Gastroesophageal sphincter (tissue), 3 donors: ENCODE data around the gene SEMA3D.

ENCODE experiments used
- CTCF ChIP-seq, 4 experiments: fragments of 200-600 bp in 2 of 4; fragments of 450-650 bp in 2 of 4; sonication (generic) in 1 of 4; IDR thresholded peaks; one replicate each; pipeline ENCODE4 v1.5.1; 2017 to 2019; ENCODE audit warnings: antibody characterized with exemption in 4 of 4, mild to moderate bottlenecking in 2 of 4, moderate library complexity in 2 of 4
- EP300 ChIP-seq: sonication (generic); formaldehyde crosslinking; IDR thresholded peaks from one replicate; pipeline ENCODE4 v1.6.1; 2017; ENCODE audit warnings: antibody characterized with exemption, mild to moderate bottlenecking
- POLR2A ChIP-seq, 2 donors: fragments of 450-650 bp; IDR thresholded peaks; one replicate each; pipeline ENCODE4 v1.6.1; 2017; ENCODE audit warnings: antibody characterized with exemption in 2 of 2, mild to moderate bottlenecking in 2 of 2, moderate library complexity in 1 of 2
- POLR2AphosphoS5 ChIP-seq: sonication (generic); formaldehyde crosslinking; IDR thresholded peaks from one replicate; pipeline ENCODE4 v1.6.1; 2017; ENCODE audit warnings: antibody characterized with exemption

- no peak for TF ChIP-seq POLR2AphosphoS5
- TF ChIP-seq CTCF (IDR thresholded peaks at IDR 0.05) = no peak
- no peak for TF ChIP-seq POLR2A (IDR thresholded peaks at IDR 0.05)
- no peak for TF ChIP-seq EP300
Measured at GRCh38 chr7:85220023-85220422, 33.2 kb upstream of the SEMA3D start.
